A549 (cell line): ENCODE results near the gene SHISAL1. TPM values are rescaled to one million over a fixed set of nuclear protein-coding genes. Genes with fewer than 3 reads are reported as not detected.

ENCODE experiments used
- ATAC-seq, 2 experiments: fragments of 200-7000 bp in 1 of 2; fragments of >200 bp in 1 of 2; cut with Nextera tagmentation in 1 of 2; cut with Tn5 transposase in 1 of 2; 3 replicates each; pipeline versions ENCODE4 v1.8.0 to v1.9.1; 2018 to 2020; ENCODE audit warnings: mild to moderate bottlenecking in 1 of 2, moderate library complexity in 1 of 2
- CTCF ChIA-PET: fragments of 300-600 bp; sonication (Branson Sonifier 250); formaldehyde crosslinking; extraction: SDS; loops from one replicate; lab custom pipeline; 2021; ENCODE audit warnings: antibody characterized with exemption, inconsistent platforms; lab: Yijun Ruan, JAX
- POLR2A ChIA-PET: fragments of 350-600 bp; formaldehyde crosslinking; extraction: SDS; loops from one replicate; lab custom pipeline; 2021; ENCODE audit warnings: antibody characterized with exemption, inconsistent platforms; lab: Yijun Ruan, JAX
- DNase-seq, 2 experiments: peaks; one replicate each; pipeline versions ENCODE4 v3.0.0 to v3.0.0-alpha.2; 2011 to 2016; ENCODE audit warnings: low read depth in 1 of 2, low spot score in 1 of 2
- FAIRE-seq: peaks from 2 replicates; lab custom pipeline; 2011; peaks lifted over from hg19 to GRCh38; lab: Jason Lieb, UNC
- H3K27ac ChIP-seq, 2 experiments: fragments of >200 bp; sonication (Bioruptor Twin); formaldehyde crosslinking; 3 replicates each; pipeline ENCODE4 v1.5.1; 2016 to 2017
- H3K4me1 ChIP-seq: fragments of >200 bp; sonication (Bioruptor Twin); formaldehyde crosslinking; 3 replicates; pipeline ENCODE4 v1.6.1; 2016
- H3K4me2 ChIP-seq: fragments of >200 bp; sonication (Bioruptor Twin); formaldehyde crosslinking; 3 replicates; pipeline ENCODE4 v1.6.1; 2016
- H3K4me3 ChIP-seq: fragments of >200 bp; sonication (Bioruptor Twin); formaldehyde crosslinking; 3 replicates; pipeline ENCODE4 v1.5.1; 2016
- H3K9me3 ChIP-seq: fragments of >200 bp; sonication (Bioruptor Twin); formaldehyde crosslinking; 3 replicates; pipeline ENCODE4 v1.6.1; 2016
- CBX2 ChIP-seq: fragments of 200-600 bp; sonication (generic); IDR thresholded peaks from 2 replicates; pipeline ENCODE4 v1.6.1; 2016; ENCODE audit warnings: low read depth, mild to moderate bottlenecking, borderline replicate concordance
- CBX8 ChIP-seq: fragments of 200-600 bp; sonication (generic); IDR thresholded peaks from 2 replicates; pipeline ENCODE4 v1.6.1; 2016
- CHD2 ChIP-seq: fragments of 150-350 bp; IDR thresholded peaks from 2 replicates; pipeline ENCODE4 v1.6.1; 2014; ENCODE audit warnings: low read length; ENCODE audit not compliant: partially characterized antibody
- CHD4 ChIP-seq: fragments of 200-600 bp; sonication (generic); IDR thresholded peaks from 2 replicates; pipeline ENCODE4 v1.6.1; 2016; ENCODE audit warnings: antibody characterized with exemption, mild to moderate bottlenecking, borderline replicate concordance
- E2F6 ChIP-seq: IDR thresholded peaks from 2 replicates; pipeline ENCODE4 v1.6.1; 2012; ENCODE audit warnings: low read depth, borderline replicate concordance
- EHF ChIP-seq: fragments of 250-450 bp; sonication (Bioruptor Pico); IDR thresholded peaks from 2 replicates; pipeline ENCODE4 v1.5.0; 2020; ENCODE audit warnings: mild to moderate bottlenecking
- EP300 ChIP-seq, 2 experiments: fragments of >200 bp; sonication (Bioruptor Twin); formaldehyde crosslinking; IDR thresholded peaks; 2 replicates in 1 of 2; 3 replicates in 1 of 2; pipeline ENCODE4 v1.6.1; 2016 to 2017
- HDAC2 ChIP-seq: fragments of 200-600 bp; sonication (generic); IDR thresholded peaks from 2 replicates; pipeline ENCODE4 v1.6.1; 2016
- MAFK ChIP-seq: fragments of 450-650 bp; IDR thresholded peaks from 2 replicates; pipeline ENCODE4 v1.6.1; 2014; ENCODE audit not compliant: partially characterized antibody
- MAZ ChIP-seq: fragments of 150-350 bp; IDR thresholded peaks from 2 replicates; pipeline ENCODE4 v1.6.1; 2014; ENCODE audit warnings: antibody characterized with exemption, low read depth, low read length, borderline replicate concordance
- NFE2L2 ChIP-seq: fragments of 150-350 bp; conservative IDR thresholded peaks from 2 replicates; pipeline ENCODE4 v1.6.1; 2014; ENCODE audit warnings: low read length
- NPAS2 ChIP-seq: fragments of 250-450 bp; sonication (Bioruptor Pico); IDR thresholded peaks from 2 replicates; pipeline ENCODE4 v1.8.0; 2022; ENCODE audit warnings: mild to moderate bottlenecking, moderate library complexity, borderline replicate concordance
- NR3C1 ChIP-seq: fragments of >200 bp; sonication (Bioruptor Twin); formaldehyde crosslinking; IDR thresholded peaks from 3 replicates; pipeline ENCODE4 v1.6.1; 2017
- PBX3 ChIP-seq: IDR thresholded peaks from 2 replicates; pipeline ENCODE4 v1.6.1; 2012
- POLR2AphosphoS2 ChIP-seq: conservative IDR thresholded peaks from 2 replicates; pipeline ENCODE4 v1.6.1; 2012; ENCODE audit warnings: low read length, improper control_type of control experiment, inconsistent platforms
- RARB ChIP-seq: fragments of 250-450 bp; sonication (Bioruptor Pico); IDR thresholded peaks from 2 replicates; pipeline ENCODE4 v1.8.0; 2021; ENCODE audit warnings: mild to moderate bottlenecking, moderate library complexity
- RFX5 ChIP-seq: fragments of 450-650 bp; IDR thresholded peaks from 2 replicates; pipeline ENCODE4 v1.7.1; 2014; ENCODE audit warnings: antibody characterized with exemption, mild to moderate bottlenecking, moderate library complexity
- TP53 ChIP-seq: fragments of 250-450 bp; sonication (Bioruptor Pico); IDR thresholded peaks from 2 replicates; pipeline ENCODE4 v1.5.0; 2021; ENCODE audit warnings: mild to moderate bottlenecking, moderate library complexity
- ZFP36 ChIP-seq: fragments of 450-650 bp; IDR thresholded peaks from 2 replicates; pipeline ENCODE4 v1.6.1; 2014; ENCODE audit warnings: borderline replicate concordance; ENCODE audit not compliant: partially characterized antibody
- ZSCAN20 ChIP-seq: fragments of 250-450 bp; sonication (Bioruptor Pico); IDR thresholded peaks from 2 replicates; pipeline ENCODE4 v1.8.0; 2022; ENCODE audit warnings: mild to moderate bottlenecking, moderate library complexity
- WGBS: methylation state at CpG from one replicate; pipeline ENCODE4 v1.1.6; 2017; ENCODE audit errors: missing lambda C conversion rate; 5-methylcytosine and 5-hydroxymethylcytosine counted together
- polyA plus RNA-seq, 4 experiments: library from polyadenylated mRNA; depleted of rRNA in 3 of 4; stranded (reverse); fragments of >200 nt; fragmentation: RNase III in 1 of 4; extraction: RNeasy Plus Mini Kit Qiagen cat#74134 plus additional on column Dnase treatment in 1 of 4; gene quantifications; 2 replicates in 3 of 4; 3 replicates in 1 of 4; pipeline ENCODE4 v1.2.3, GENCODE V29; 2011 to 2017
- TF ChIP-seq, protein P1 (sequence below): fragments of 250-450 bp; sonication (Bioruptor Pico); IDR thresholded peaks from 2 replicates; pipeline ENCODE4 v1.5.0; 2020; ENCODE audit warnings: low read depth, mild to moderate bottlenecking, moderate library complexity
- TF ChIP-seq, protein P2 (sequence below): fragments of >200 bp; sonication (Bioruptor Twin); formaldehyde crosslinking; IDR thresholded peaks from 2 replicates; pipeline ENCODE4 v1.6.1; 2016

Gene SHISAL1
- polyA plus RNA-seq, 2 of the 4 experiments (the other 2 are of a cell fraction) = 0.61 to 1.9 TPM

GRCh38 chr22:44292521-44292920 lies 20.2 kb downstream of the SHISAL1 start:
- FAIRE-seq (no peak), DNase-seq (no peak), ATAC-seq (no peak)
- ChIA-PET POLR2A (no interaction called here), CTCF (no interaction called here)
- no CpG with 5 or more reads among the region's 10 CpGs for WGBS
- no peaks in the 10 kb centered on the region for H3K9me3 ChIP-seq
- no peaks in the 10 kb centered on the region for H3K4me1 ChIP-seq
- H3K4me3 ChIP-seq = no peak overlapping the region
- no peak overlapping the region for H3K4me2 ChIP-seq
- TF ChIP-seq E2F6 (no peak), HDAC2 (no peak), PBX3 (no peak), NPAS2 (CRISPR knock-in tag) (no peak), MAZ (no peak)
- H3K27ac ChIP-seq = no peak overlapping the region

- Histone ChIP-seq H3K4me2 (no peak overlapping the region), H3K4me3 (no peak overlapping the region), H3K27ac (no peak overlapping the region), H3K4me1 (no peaks in the 10 kb centered on the region), H3K9me3 (no peaks in the 10 kb centered on the region)
- ChIA-PET CTCF (no interaction called here), POLR2A (no interaction called here)
- FAIRE-seq (no peak), ATAC-seq (no peak), DNase-seq (no peak)
- 69% methylated on average over 11 of the region's 21 CpGs for WGBS
- TF ChIP-seq RARB (CRISPR knock-in tag) (no peak), ZSCAN20 (CRISPR knock-in tag) (no peak), CHD2 (no peak), EP300 (IDR thresholded peaks at IDR 0.05) (no peak), NR3C1 (no peak), CBX8 (no peak), MAZ (no peak), CHD4 (no peak), NPAS2 (CRISPR knock-in tag) (no peak), EHF (CRISPR knock-in tag) (no peak), CBX2 (no peak), NFE2L2 (no peak), RFX5 (no peak), E2F6 (no peak), MAFK (no peak), POLR2AphosphoS2 (no peak), TP53 (no peak)
- TF ChIP-seq, protein P1, sequence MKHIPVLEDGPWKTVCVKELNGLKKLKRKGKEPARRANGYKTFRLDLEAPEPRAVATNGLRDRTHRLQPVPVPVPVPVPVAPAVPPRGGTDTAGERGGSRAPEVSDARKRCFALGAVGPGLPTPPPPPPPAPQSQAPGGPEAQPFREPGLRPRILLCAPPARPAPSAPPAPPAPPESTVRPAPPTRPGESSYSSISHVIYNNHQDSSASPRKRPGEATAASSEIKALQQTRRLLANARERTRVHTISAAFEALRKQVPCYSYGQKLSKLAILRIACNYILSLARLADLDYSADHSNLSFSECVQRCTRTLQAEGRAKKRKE = no peak
- TF ChIP-seq, protein P2, sequence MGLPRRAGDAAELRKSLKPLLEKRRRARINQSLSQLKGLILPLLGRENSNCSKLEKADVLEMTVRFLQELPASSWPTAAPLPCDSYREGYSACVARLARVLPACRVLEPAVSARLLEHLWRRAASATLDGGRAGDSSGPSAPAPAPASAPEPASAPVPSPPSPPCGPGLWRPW = no peak
Observed at GRCh38 chr22:44291674-44292360, 20.9 kb downstream of the SHISAL1 start.

DNA sequence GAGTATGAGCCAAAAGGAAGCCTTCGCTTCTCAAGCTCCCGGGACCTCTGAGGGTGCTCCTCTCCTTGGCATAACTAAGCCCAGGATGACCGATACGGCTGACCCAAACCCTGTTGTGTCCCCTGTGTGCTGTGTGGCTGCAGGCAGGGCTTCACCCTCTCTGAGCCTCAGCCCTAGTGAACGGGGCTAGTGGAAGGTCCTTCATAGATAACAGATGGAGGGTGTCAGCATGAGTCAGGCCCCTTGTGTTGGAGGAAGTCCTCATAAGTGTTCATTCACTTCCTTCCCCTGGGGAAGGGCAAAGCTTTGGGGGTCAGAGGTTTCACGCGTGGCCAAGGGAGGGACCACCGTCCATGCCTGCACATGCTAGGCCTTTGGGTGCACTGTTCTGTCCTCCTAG lies 21.5 kb downstream of the SHISAL1 start:
- no peak overlapping the region for H3K4me3 ChIP-seq
- FAIRE-seq (no peak), DNase-seq (no peak), ATAC-seq (no peak)
- no peaks in the 10 kb centered on the region for H3K4me1 ChIP-seq
- no peaks in the 10 kb centered on the region for H3K9me3 ChIP-seq
- H3K4me2 ChIP-seq = no peak overlapping the region
- ChIA-PET CTCF (no interaction called here), POLR2A (no interaction called here)
- H3K27ac ChIP-seq = no peak overlapping the region
- 91% methylated on average over 7 of the region's 8 CpGs for WGBS
- no peak for TF ChIP-seq EP300 (IDR thresholded peaks at IDR 0.05)
- no peak for TF ChIP-seq CHD4
- no peak for TF ChIP-seq PBX3
- peak; percentile 42 for TF ChIP-seq ZFP36
